Upper lobe of left lung (tissue), 6 donors: ENCODE measurements around the gene LRCOL1. TPM values are rescaled to one million over a fixed set of nuclear protein-coding genes. Genes with fewer than 3 reads are reported as not detected.
"Not testable (repeated sequence)": the region's sequence is repeated elsewhere in the genome, so short reads cannot be mapped to it uniquely, and the experiment has no call there.

Experiments used
- ATAC-seq, 2 donors: fragments of 200-7000 bp; cut with Tn5 transposase; one replicate each; pipeline ENCODE4 v1.9.1; 2022; ENCODE audit warnings: mild to moderate bottlenecking in 2 of 2, moderate library complexity in 2 of 2; ENCODE audit not compliant: low FRiP score in 2 of 2
- DNase-seq, 2 donors: peaks; one replicate each; pipeline ENCODE4 v3.0.0-alpha.2; 2019 to 2020
- H3K27ac ChIP-seq, 4 donors: fragments of 200-600 bp; sonication (generic); one replicate each; pipeline ENCODE4 v1.5.1; 2016 to 2019
- H3K27me3 ChIP-seq, 4 donors: fragments of 200-600 bp; sonication (generic); one replicate each; pipeline ENCODE4 v1.5.1; 2017 to 2019
- H3K36me3 ChIP-seq, 4 donors: fragments of 200-600 bp; sonication (generic); one replicate each; pipeline ENCODE4 v1.5.1; 2016 to 2019
- H3K4me1 ChIP-seq, 4 donors: fragments of 200-600 bp; sonication (generic); one replicate each; pipeline ENCODE4 v1.5.1; 2018 to 2019
- H3K4me3 ChIP-seq, 4 donors: fragments of 200-600 bp; sonication (generic); one replicate each; pipeline ENCODE4 v1.5.1; 2017 to 2019; ENCODE audit warnings: mild to moderate bottlenecking in 2 of 4, moderate library complexity in 1 of 4
- H3K9me3 ChIP-seq, 4 donors: fragments of 200-600 bp; sonication (generic); one replicate each; pipeline ENCODE4 v1.5.1; 2018 to 2019
- EP300 ChIP-seq, 4 donors: sonication (generic); formaldehyde crosslinking; IDR thresholded peaks; one replicate each; pipeline ENCODE4 v1.5.1; 2017; ENCODE audit warnings: antibody characterized with exemption in 4 of 4, control low read depth in 2 of 4
- POLR2A ChIP-seq, 4 donors: fragments of 450-650 bp; IDR thresholded peaks; one replicate each; pipeline ENCODE4 v1.5.1; 2016 to 2017; ENCODE audit warnings: antibody characterized with exemption in 4 of 4, mild to moderate bottlenecking in 2 of 4
- POLR2AphosphoS5 ChIP-seq, 2 donors: sonication (generic); formaldehyde crosslinking; IDR thresholded peaks; one replicate each; pipeline ENCODE4 v1.5.1; 2017; ENCODE audit warnings: antibody characterized with exemption in 2 of 2
- WGBS, 2 donors: methylation state at CpG; one replicate each; pipeline ENCODE4 v1.1.5; 2017 to 2018; 5-methylcytosine and 5-hydroxymethylcytosine counted together
- total RNA-seq, 6 donors: library from RNA; depleted of rRNA in 4 of 6; stranded (reverse); fragments of >200 nt in 4 of 6; gene quantifications; one replicate each; pipeline versions ENCODE4 v1.1.0 to v1.2.1, GENCODE V29; 2016 to 2021
- TF ChIP-seq, protein P1 (sequence below), 6 experiments: fragments of 450-650 bp in 4 of 6; fragments of 200-600 bp in 2 of 6; sonication (generic) in 2 of 6; IDR thresholded peaks; one replicate each; pipeline ENCODE4 v1.5.1; 2016 to 2019; ENCODE audit warnings: antibody characterized with exemption in 6 of 6
- donor health status: DM: no; HTN: no; CAD: no; lungs with moderate emphysema.
- donor health status: DM: no; HTN: yes; CAD: no; lungs with severe emphysema.

The LRCOL1 gene
- total RNA-seq, 6 donors from 2014 or later = 0.92 to 3.7 TPM; not detected in 4

DNA sequence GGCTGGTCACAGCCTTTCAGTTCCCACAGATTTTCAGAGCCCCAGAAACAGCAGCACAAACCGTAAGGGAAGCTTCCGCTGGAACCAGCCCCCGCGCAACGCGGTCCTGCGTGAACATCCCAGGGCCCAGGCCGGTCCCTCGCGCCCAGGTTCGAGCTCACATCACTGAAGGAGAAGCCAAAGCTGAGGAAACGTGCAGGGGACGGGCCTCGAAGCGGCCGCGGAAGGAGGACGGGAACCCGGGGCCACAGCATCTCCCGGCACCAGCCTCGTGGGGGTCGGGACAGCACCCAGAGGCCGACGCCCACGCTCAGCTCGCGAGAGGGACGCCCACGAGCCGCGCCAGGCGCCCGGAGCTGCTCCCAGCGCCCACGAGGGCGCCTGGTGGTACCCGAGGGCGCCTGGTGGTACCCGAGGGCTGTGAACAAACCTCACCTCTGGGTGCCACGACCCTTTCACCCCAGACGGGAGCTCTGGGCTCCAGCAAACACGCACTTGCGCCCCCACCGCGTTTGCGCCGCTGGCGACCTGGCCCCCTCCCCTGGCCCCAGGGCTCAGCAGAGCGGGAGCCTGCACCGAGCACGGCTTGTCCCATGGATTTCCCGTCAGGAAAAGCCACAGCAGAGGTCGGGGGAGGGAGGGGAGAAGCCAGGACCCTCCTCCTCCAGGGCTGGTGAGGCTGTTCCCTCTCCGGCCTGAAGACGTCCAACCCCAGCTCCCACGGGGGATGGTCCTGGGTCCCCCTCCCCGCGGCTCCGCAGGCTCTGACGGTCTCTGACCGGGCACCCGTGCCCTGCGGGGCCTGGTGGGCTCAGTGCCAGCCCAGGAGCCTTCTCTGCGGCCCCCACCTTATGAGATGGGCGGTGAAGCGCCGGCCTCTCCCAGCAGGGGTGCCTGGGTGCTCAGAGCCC lies 6.9 kb downstream of the LRCOL1 start:
- Histone ChIP-seq H3K27ac (peak overlapping the region; percentile 75 to 90 (median 86)), H3K36me3 (no peaks in the 10 kb centered on the region), H3K9me3 (no peaks in the 10 kb centered on the region), H3K4me1 (peaks cover 12 to 40% (median 16%) of the 10 kb centered on the region in 4 donors), H3K27me3 (peaks cover 0 to 17% (median 5%) of the 10 kb centered on the region in 4 donors), H3K4me3 (peak overlapping the region; percentile 37 to 56 (median 44))
- DNase-seq (peak in 1 of 2 donors; percentile 85), ATAC-seq (no peak)
- WGBS, 2 donors = 49 to 51% methylated on average over 27 to 49 of the region's 67 CpGs
- no peak for TF ChIP-seq POLR2A (IDR thresholded peaks at IDR 0.05)
- TF ChIP-seq EP300 (IDR thresholded peaks at IDR 0.05) = peak in 1 of 4 donors; percentile 48
- peak in 1 of 2 donors; percentile 47 for TF ChIP-seq POLR2AphosphoS5 (IDR thresholded peaks at IDR 0.05)

DNA sequence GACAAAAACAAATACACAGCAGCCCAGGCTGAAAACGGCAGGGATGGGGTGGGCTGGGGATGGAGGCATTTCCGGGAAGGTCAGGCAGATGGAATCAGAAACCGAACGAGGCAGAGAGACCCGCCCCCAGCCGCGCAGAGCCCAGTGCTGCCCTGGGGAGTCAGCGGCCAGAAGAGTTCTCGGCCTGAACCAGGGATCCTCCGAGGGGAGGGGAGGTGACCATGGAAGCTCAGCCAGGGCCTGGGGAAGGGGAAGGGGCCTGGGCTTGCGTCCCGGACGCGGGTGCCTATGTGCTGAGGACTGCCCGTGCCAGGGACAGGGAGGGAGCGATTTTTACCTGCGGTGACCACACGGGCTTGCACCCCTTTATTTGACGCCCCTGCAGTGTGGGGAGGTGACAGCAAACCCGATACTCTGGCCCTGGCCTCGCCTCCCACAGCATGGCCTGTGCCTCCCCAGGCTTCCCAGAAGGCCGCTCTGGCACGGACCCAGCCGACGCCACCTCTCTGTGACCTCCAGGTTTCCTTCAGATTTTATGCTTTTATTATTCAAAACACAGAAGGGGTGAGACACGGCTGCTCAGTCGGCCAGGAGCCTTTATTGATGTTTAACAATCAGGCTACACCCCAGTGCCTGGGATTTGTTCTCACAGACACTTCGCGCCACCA lies 7.7 kb downstream of the LRCOL1 start:
- no peak for DNase-seq
- H3K4me3 ChIP-seq = peak overlapping the region; percentile 34 to 56 (median 44)
- 39 to 54% methylated on average over 28 to 29 of the region's 29 CpGs for WGBS, 2 donors
- peak overlapping the region; percentile 75 to 90 (median 86) for H3K27ac ChIP-seq
- no peaks in the 10 kb centered on the region for H3K9me3 ChIP-seq
- ATAC-seq = no peak
- peaks cover 0 to 17% (median 5%) of the 10 kb centered on the region in 4 donors for H3K27me3 ChIP-seq
- H3K36me3 ChIP-seq = no peaks in the 10 kb centered on the region
- H3K4me1 ChIP-seq = peaks cover 12 to 41% (median 16%) of the 10 kb centered on the region in 4 donors
- TF ChIP-seq EP300 (IDR thresholded peaks at IDR 0.05) (no peak), POLR2AphosphoS5 (IDR thresholded peaks at IDR 0.05) (no peak), POLR2A (IDR thresholded peaks at IDR 0.05) (no peak)
- TF ChIP-seq, protein P1, sequence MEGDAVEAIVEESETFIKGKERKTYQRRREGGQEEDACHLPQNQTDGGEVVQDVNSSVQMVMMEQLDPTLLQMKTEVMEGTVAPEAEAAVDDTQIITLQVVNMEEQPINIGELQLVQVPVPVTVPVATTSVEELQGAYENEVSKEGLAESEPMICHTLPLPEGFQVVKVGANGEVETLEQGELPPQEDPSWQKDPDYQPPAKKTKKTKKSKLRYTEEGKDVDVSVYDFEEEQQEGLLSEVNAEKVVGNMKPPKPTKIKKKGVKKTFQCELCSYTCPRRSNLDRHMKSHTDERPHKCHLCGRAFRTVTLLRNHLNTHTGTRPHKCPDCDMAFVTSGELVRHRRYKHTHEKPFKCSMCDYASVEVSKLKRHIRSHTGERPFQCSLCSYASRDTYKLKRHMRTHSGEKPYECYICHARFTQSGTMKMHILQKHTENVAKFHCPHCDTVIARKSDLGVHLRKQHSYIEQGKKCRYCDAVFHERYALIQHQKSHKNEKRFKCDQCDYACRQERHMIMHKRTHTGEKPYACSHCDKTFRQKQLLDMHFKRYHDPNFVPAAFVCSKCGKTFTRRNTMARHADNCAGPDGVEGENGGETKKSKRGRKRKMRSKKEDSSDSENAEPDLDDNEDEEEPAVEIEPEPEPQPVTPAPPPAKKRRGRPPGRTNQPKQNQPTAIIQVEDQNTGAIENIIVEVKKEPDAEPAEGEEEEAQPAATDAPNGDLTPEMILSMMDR (IDR thresholded peaks at IDR 0.05) = no peak

DNA sequence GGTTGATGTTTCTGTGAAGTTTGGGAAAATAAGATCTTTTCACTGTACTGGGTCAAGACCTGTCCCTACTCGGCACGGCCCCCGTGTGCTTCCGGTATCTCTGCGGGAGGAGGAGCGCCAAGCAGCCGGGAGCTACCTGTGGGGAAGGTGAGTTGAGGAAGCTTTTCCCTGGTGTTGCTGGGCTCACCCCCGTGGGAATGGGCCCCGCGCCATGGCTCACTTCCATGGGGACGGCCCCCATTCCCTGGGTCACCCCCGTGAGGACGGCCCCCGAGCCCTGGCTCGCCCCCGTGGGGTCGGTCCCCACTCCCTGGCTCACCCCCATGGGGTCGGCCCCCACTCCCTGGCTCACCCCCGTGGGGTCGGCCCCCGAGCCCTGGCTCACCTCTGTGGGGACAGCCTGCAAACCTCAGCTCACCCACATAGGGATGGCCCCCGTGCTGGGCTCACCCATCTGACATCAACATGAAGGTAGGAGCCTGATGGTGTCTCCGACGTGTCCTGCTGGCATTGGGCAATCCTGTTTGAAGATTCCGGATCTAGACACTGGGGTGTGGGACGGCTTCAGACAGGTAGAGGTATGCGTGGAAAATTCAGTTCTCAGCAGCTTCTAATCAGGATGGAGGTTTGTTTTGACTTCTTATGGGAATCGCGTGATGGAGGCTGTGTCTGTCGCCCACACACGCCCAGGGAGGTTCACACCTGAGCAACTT lies 9.1 kb downstream of the LRCOL1 start:
- DNase-seq = no peak
- no peak for ATAC-seq
- Histone ChIP-seq H3K9me3 (no peaks in the 10 kb centered on the region), H3K4me3 (peak overlapping the region in 3 of 4 donors; percentile 36 to 56 (median 48)), H3K36me3 (no peaks in the 10 kb centered on the region), H3K4me1 (peaks cover 12 to 41% (median 16%) of the 10 kb centered on the region in 4 donors), H3K27me3 (peaks cover 0 to 17% (median 4%) of the 10 kb centered on the region in 4 donors), H3K27ac (peak overlapping the region; percentile 38 to 90 (median 72))
- TF ChIP-seq POLR2AphosphoS5 (IDR thresholded peaks at IDR 0.05) = no peak
- no peak for TF ChIP-seq POLR2A (IDR thresholded peaks at IDR 0.05)
- no peak for TF ChIP-seq EP300 (IDR thresholded peaks at IDR 0.05)
- TF ChIP-seq, protein P1 (IDR thresholded peaks at IDR 0.05) = no peak
- WGBS, 2 donors = 85 to 91% methylated on average over 12 to 20 of the region's 31 CpGs

DNA sequence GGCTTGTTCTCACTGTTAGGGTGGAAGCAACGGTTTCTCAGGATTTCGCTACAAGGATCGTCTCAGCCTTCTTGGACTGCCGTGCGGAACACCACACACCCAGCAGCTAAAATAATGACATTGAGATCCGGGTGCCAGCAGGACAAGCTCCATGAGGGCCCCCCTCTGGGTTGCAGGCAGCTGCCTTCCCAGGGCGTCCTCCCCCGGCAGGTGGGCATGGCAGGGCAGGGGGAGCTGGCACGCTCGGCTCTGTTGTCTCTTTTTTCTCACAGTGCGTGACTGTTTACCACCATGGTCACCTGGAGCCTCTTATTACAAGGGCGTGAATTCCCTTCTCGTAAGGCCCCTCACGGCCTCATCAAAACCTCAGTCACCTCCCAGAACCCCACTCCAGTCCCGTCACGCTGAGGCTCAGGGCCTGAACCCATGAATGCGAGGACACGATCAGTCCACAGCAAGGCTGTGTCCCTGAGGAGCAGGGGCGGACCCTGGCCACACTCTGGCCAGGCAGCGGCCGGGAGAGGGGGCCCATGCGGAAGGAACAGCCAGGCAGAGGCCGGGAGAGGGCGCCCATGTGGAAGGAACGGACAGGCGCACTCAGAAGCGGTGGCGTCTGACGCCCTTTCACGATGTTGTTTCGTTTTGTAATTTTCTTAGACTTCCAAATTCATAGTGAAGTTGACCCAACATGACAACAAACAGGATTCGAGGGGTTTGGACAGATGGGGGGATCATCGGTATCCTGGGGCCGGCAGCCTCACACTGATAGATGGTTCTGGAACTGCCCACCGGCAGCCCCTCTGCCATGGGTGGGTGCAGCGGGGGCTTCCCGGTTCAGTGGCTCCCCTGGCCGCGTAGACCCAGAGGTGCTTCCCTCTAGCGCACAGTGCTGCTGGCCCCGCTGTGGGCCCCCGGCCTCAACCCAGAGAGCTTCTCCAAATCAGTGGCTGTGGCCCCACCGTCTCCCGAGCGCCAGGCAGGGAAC lies 10.0 kb downstream of the LRCOL1 start:
- ATAC-seq = peak; percentile 56 to 83
- DNase-seq = peak; percentile 67 to 85
- Histone ChIP-seq H3K4me1 (peaks cover 12 to 41% (median 18%) of the 10 kb centered on the region in 4 donors), H3K27ac (peak overlapping the region; percentile 38 to 90 (median 60)), H3K9me3 (no peaks in the 10 kb centered on the region), H3K4me3 (peak overlapping the region in 3 of 4 donors; percentile 36 to 56 (median 48)), H3K27me3 (peaks cover 0 to 12% (median 4%) of the 10 kb centered on the region in 4 donors), H3K36me3 (no peaks in the 10 kb centered on the region)
- TF ChIP-seq, protein P1 (IDR thresholded peaks at IDR 0.05) = peak; percentile 44 to 74 (median 58)
- TF ChIP-seq EP300 (IDR thresholded peaks at IDR 0.05) = no peak
- WGBS, 2 donors = 29 to 32% methylated on average over 27 to 43 of the region's 45 CpGs

DNA sequence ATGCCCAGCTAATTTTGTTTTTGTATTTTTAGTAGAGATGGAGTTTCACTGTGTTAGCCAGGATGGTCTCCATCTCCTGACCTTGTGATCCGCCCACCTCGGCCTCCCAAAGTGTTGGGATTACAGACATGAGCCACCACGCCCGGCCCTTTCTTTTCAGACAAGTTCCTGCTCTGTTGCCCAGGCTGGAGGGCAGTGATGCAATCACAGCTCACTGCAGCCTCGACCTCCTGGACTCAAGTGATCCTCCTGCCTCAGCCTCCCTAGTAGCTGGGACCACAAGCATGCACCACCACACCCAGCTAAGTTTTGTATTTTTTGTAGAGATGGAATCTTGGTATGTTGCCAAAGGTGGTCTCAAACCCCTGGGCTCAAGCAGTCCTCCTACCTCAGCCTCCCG lies 10.9 kb downstream of the LRCOL1 start:
- ATAC-seq, H3K36me3 ChIP-seq, H3K27ac ChIP-seq, DNase-seq, H3K9me3 ChIP-seq, H3K4me3 ChIP-seq: not testable (repeated sequence)
- WGBS, 2 donors = 71 to 89% methylated on average over 5 to 6 of the region's 6 CpGs
- Histone ChIP-seq H3K4me1 (peaks cover 12 to 41% (median 16%) of the 10 kb centered on the region in 4 donors), H3K27me3 (peaks cover 0 to 11% (median 4%) of the 10 kb centered on the region in 4 donors)
